Suppressor macrophage treated with lipopolysaccharide for 1 hour (primary cell): ENCODE results near the gene DIP2C.

Experiments used
- DNase-seq, 3 donors: peaks; one replicate each; pipeline ENCODE4 v3.0.0-alpha.2; 2020 to 2022

Gene DIP2C

GRCh38 chr10:566241-566885 is 123.1 kb downstream of the DIP2C start:
- DNase-seq: no peak

GRCh38 chr10:565676-566075 is 123.8 kb downstream of the DIP2C start:
- DNase-seq: no peak

GRCh38 chr10:565146-565545 is 124.3 kb downstream of the DIP2C start:
- DNase-seq: no peak

- DNase-seq: no peak
Measured at GRCh38 chr10:563827-564226, 125.6 kb downstream of the DIP2C start.

GRCh38 chr10:562142-562541 is 127.3 kb downstream of the DIP2C start:
- no peak for DNase-seq

GRCh38 chr10:561721-562120 is 127.7 kb downstream of the DIP2C start:
- DNase-seq: no peak

GRCh38 chr10:560314-560992 is 129.0 kb downstream of the DIP2C start:
- DNase-seq: no peak

GRCh38 chr10:559767-560047 is 129.8 kb downstream of the DIP2C start:
- DNase-seq: no peak

GRCh38 chr10:558891-559766 is 130.3 kb downstream of the DIP2C start:
- no peak for DNase-seq

- DNase-seq: no peak
Measured at GRCh38 chr10:558364-558763, 131.1 kb downstream of the DIP2C start.

- DNase-seq: no peak
Measured at GRCh38 chr10:557792-558328, 131.6 kb downstream of the DIP2C start.

- DNase-seq: no peak
Measured at GRCh38 chr10:556971-557637, 132.4 kb downstream of the DIP2C start.

- DNase-seq: no peak
Measured at GRCh38 chr10:555682-556350, 133.7 kb downstream of the DIP2C start.

- DNase-seq: no peak
Measured at GRCh38 chr10:555281-555680, 134.2 kb downstream of the DIP2C start.

GRCh38 chr10:554182-554848 is 135.2 kb downstream of the DIP2C start:
- no peak for DNase-seq

GRCh38 chr10:553233-553632 is 136.2 kb downstream of the DIP2C start:
- DNase-seq: no peak

- DNase-seq: no peak
Measured at GRCh38 chr10:552679-553078, 136.8 kb downstream of the DIP2C start.

GRCh38 chr10:551373-552252 is 137.9 kb downstream of the DIP2C start:
- DNase-seq: no peak

- DNase-seq: no peak
Measured at GRCh38 chr10:550665-551372, 138.6 kb downstream of the DIP2C start.

GRCh38 chr10:549391-549790 is 140.1 kb downstream of the DIP2C start:
- DNase-seq: no peak
